IMR-90 (cell line): ENCODE results near the gene ACLY. TPM values are rescaled to one million over a fixed set of nuclear protein-coding genes. Genes with fewer than 3 reads are reported as not detected.

Experiments
- ATAC-seq: fragments of 200-7000 bp; cut with Tn5 transposase; 2 replicates; pipeline ENCODE4 v1.9.1; 2020; ENCODE audit warnings: low read depth, mild to moderate bottlenecking, moderate library complexity
- BruUV-seq: library from RNA; stranded (reverse); fragments of 400-500 nt; replicated peaks from 2 replicates; lab custom pipeline; 2021; lab: Mats Ljungman, UMichigan
- CTCF ChIA-PET: fragments of 300-600 bp; formaldehyde crosslinking; extraction: SDS; loops from one replicate; lab custom pipeline; 2021; ENCODE audit warnings: antibody characterized with exemption; lab: Yijun Ruan, JAX
- POLR2A ChIA-PET: fragments of 300-600 bp; sonication (Branson Sonifier 250); formaldehyde crosslinking; loops from one replicate; lab custom pipeline; 2022; ENCODE audit warnings: antibody characterized with exemption; ENCODE audit not compliant: unreplicated experiment; lab: Charles Lee
- DNase-seq: peaks from one replicate; pipeline ENCODE4 v3.0.0; 2013
- H2AFZ ChIP-seq: replicated peaks from 2 replicates; pipeline ENCODE3; 2013; ENCODE audit warnings: low read length, mild to moderate bottlenecking; ENCODE audit not compliant: poor library complexity
- H2AK5ac ChIP-seq: 2 replicates; pipeline ENCODE4 v1.6.1; 2013; ENCODE audit warnings: low read depth, low read length, inconsistent platforms
- H2AK9ac ChIP-seq: replicated peaks from 2 replicates; pipeline ENCODE3; 2013; ENCODE audit warnings: mild to moderate bottlenecking, low read depth, low read length, moderate library complexity; ENCODE audit not compliant: poor library complexity
- H2BK120ac ChIP-seq: 2 replicates; pipeline ENCODE4 v1.6.1; 2013; ENCODE audit warnings: low read depth, low read length, inconsistent platforms
- H2BK15ac ChIP-seq: 3 replicates; pipeline ENCODE4 v1.6.1; 2013; ENCODE audit warnings: low read depth, low read length, inconsistent platforms
- H2BK20ac ChIP-seq: 2 replicates; pipeline ENCODE4 v1.6.1; 2013; ENCODE audit warnings: low read depth, mild to moderate bottlenecking, inconsistent platforms, low read length, moderate library complexity
- H2BK5ac ChIP-seq: 2 replicates; pipeline ENCODE4 v1.6.1; 2013; ENCODE audit warnings: mild to moderate bottlenecking, low read depth, low read length, inconsistent platforms; ENCODE audit not compliant: poor library complexity, severe bottlenecking
- H3K14ac ChIP-seq: replicated peaks from 2 replicates; pipeline ENCODE4 v1.6.1; 2013; ENCODE audit warnings: low read depth, low read length, inconsistent platforms
- H3K18ac ChIP-seq: 2 replicates; pipeline ENCODE4 v1.6.1; 2013; ENCODE audit warnings: low read depth, low read length, control low read depth
- H3K23ac ChIP-seq: 2 replicates; pipeline ENCODE4 v1.6.1; 2013; ENCODE audit warnings: low read depth, low read length, inconsistent platforms
- H3K27ac ChIP-seq: 2 replicates; pipeline ENCODE4 v1.5.1; 2013; ENCODE audit warnings: mild to moderate bottlenecking, control low read depth, low read length; ENCODE audit not compliant: insufficient read depth
- H3K27me3 ChIP-seq: 2 replicates; pipeline ENCODE4 v1.6.1; 2013; ENCODE audit warnings: low read length; ENCODE audit not compliant: control insufficient read depth, insufficient read depth
- H3K36me3 ChIP-seq: 2 replicates; pipeline ENCODE4 v1.6.1; 2013; ENCODE audit warnings: low read length, mixed read lengths; ENCODE audit not compliant: control insufficient read depth, insufficient read depth
- H3K4ac ChIP-seq: 2 replicates; pipeline ENCODE4 v1.6.1; 2013; ENCODE audit warnings: low read depth, low read length, inconsistent platforms
- H3K4me1 ChIP-seq: 2 replicates; pipeline ENCODE4 v1.6.1; 2013; ENCODE audit warnings: low read length, mixed read lengths; ENCODE audit not compliant: control insufficient read depth, insufficient read depth
- H3K4me2 ChIP-seq: 2 replicates; pipeline ENCODE4 v1.6.1; 2013; ENCODE audit warnings: low read depth, mild to moderate bottlenecking, control low read depth, low read length, moderate library complexity
- H3K4me3 ChIP-seq: 2 replicates; pipeline ENCODE4 v1.5.1; 2013; ENCODE audit warnings: low read depth, mild to moderate bottlenecking, control low read depth, low read length, moderate library complexity; ENCODE audit not compliant: insufficient read depth
- H3K56ac ChIP-seq: 2 replicates; pipeline ENCODE4 v1.6.1; 2013; ENCODE audit warnings: low read length, inconsistent platforms; ENCODE audit not compliant: insufficient read depth; ENCODE audit errors: extremely low read depth
- H3K79me1 ChIP-seq, 2 experiments: 2 replicates each; pipeline ENCODE4 v1.6.1; 2013; ENCODE audit warnings: low read length in 2 of 2, inconsistent platforms in 1 of 2, low read depth in 1 of 2
- H3K9ac ChIP-seq: 2 replicates; pipeline ENCODE4 v1.6.1; 2013; ENCODE audit warnings: low read depth, low read length, control low read depth
- H3K9me1 ChIP-seq: 2 replicates; pipeline ENCODE4 v1.6.1; 2013; ENCODE audit warnings: low read length, inconsistent platforms; ENCODE audit not compliant: insufficient read depth
- H3K9me3 ChIP-seq: 2 replicates; pipeline ENCODE4 v1.6.1; 2013; ENCODE audit warnings: low read length; ENCODE audit not compliant: control insufficient read depth, insufficient read depth
- H4K20me1 ChIP-seq: 2 replicates; pipeline ENCODE4 v1.6.1; 2013; ENCODE audit warnings: low read length, inconsistent platforms; ENCODE audit not compliant: insufficient read depth
- H4K5ac ChIP-seq: 2 replicates; pipeline ENCODE4 v1.6.1; 2013; ENCODE audit warnings: mild to moderate bottlenecking, low read depth, low read length, control low read depth
- H4K8ac ChIP-seq, 2 experiments: 2 replicates each; pipeline ENCODE4 v1.6.1; 2013; ENCODE audit warnings: low read depth in 2 of 2, low read length in 2 of 2, control low read depth in 1 of 2, inconsistent platforms in 1 of 2
- H4K91ac ChIP-seq: 2 replicates; pipeline ENCODE4 v1.6.1; 2013; ENCODE audit warnings: low read depth, low read length, inconsistent platforms; ENCODE audit not compliant: insufficient read depth
- BHLHE40 ChIP-seq: fragments of 150-350 bp; IDR thresholded peaks from 2 replicates; pipeline ENCODE4 v1.6.1; 2016; ENCODE audit warnings: mild to moderate bottlenecking, low read depth, low read length
- FOS ChIP-seq: fragments of 150-350 bp; IDR thresholded peaks from 2 replicates; pipeline ENCODE4 v1.6.1; 2016; ENCODE audit warnings: low read depth, low read length
- MAFK ChIP-seq: IDR thresholded peaks from 2 replicates; pipeline ENCODE4 v1.6.1; 2012; ENCODE audit warnings: low read depth, low read length, improper control_type of control experiment
- MAZ ChIP-seq: IDR thresholded peaks from 2 replicates; pipeline ENCODE4 v1.6.1; 2012; ENCODE audit warnings: low read depth, mild to moderate bottlenecking, low read length, improper control_type of control experiment, moderate library complexity, borderline replicate concordance
- MXI1 ChIP-seq: IDR thresholded peaks from 2 replicates; pipeline ENCODE4 v1.6.1; 2012; ENCODE audit warnings: low read depth, mild to moderate bottlenecking, low read length, moderate library complexity, borderline replicate concordance
- NFE2L2 ChIP-seq: fragments of 150-350 bp; IDR thresholded peaks from 2 replicates; pipeline ENCODE4 v1.6.1; 2016; ENCODE audit warnings: low read depth, mild to moderate bottlenecking, low read length
- POLR2A ChIP-seq: IDR thresholded peaks from 2 replicates; pipeline ENCODE4 v1.6.1; 2012; ENCODE audit warnings: mild to moderate bottlenecking, low read depth, low read length
- RAD21 ChIP-seq: IDR thresholded peaks from 2 replicates; pipeline ENCODE4 v1.6.1; 2012; ENCODE audit warnings: low read length, improper control_type of control experiment
- RCOR1 ChIP-seq: IDR thresholded peaks from 2 replicates; pipeline ENCODE4 v1.6.1; 2012; ENCODE audit warnings: mild to moderate bottlenecking, low read length, improper control_type of control experiment; ENCODE audit not compliant: insufficient replicate concordance
- RFX5 ChIP-seq: IDR thresholded peaks from 2 replicates; pipeline ENCODE4 v1.8.0; 2012; ENCODE audit warnings: low read depth, mild to moderate bottlenecking, low read length, moderate library complexity
- SMC3 ChIP-seq: fragments of 150-350 bp; IDR thresholded peaks from 2 replicates; pipeline ENCODE4 v1.6.1; 2016; ENCODE audit warnings: low read depth, mild to moderate bottlenecking, antibody characterized with exemption, low read length, moderate library complexity
- WGBS, 2 experiments: methylation state at CpG; one replicate each; pipeline versions ENCODE4 v1.1.5 to v1.1.7; 2013; ENCODE audit warnings: missing lambda C conversion rate in 2 of 2; ENCODE audit not compliant: insufficient read length in 1 of 2; ENCODE audit errors: extremely low coverage in 2 of 2; 5-methylcytosine and 5-hydroxymethylcytosine counted together
- dilution Hi-C: fragments of 300-500 bp; cut with HindIII; formaldehyde crosslinking; loops from one replicate; pipeline ENCODE4 v1.14.3; 2018; ENCODE audit warnings: low sequenced_read_pairs; ENCODE audit not compliant: unreplicated experiment
- in situ Hi-C: fragments of 300-500 bp; cut with MboI; formaldehyde crosslinking; loops from 3 replicates; pipeline ENCODE4 v1.14.3; 2019; ENCODE audit warnings: low sequenced_read_pairs, inconsistent platforms, mixed read lengths
- intact Hi-C: fragments of 100-400 bp; cut with micrococcal nuclease; formaldehyde crosslinking; loops from 2 replicates; pipeline ENCODE4 v1.10.0; 2022
- polyA plus RNA-seq, 3 experiments: library from polyadenylated mRNA; depleted of rRNA; stranded (reverse); fragments of >200 nt; gene quantifications; 2 replicates each; pipeline ENCODE4 v1.2.3, GENCODE V29; 2012; ENCODE audit warnings: low replicate concordance in 1 of 3
- total RNA-seq: library from RNA; depleted of rRNA; stranded (reverse); fragments of >200 nt; gene quantifications from 2 replicates; pipeline ENCODE4 v1.2.3, GENCODE V29; 2012
- TF ChIP-seq, protein P1 (sequence below): fragments of 150-350 bp; IDR thresholded peaks from 2 replicates; pipeline ENCODE4 v1.6.1; 2017; ENCODE audit warnings: mild to moderate bottlenecking, antibody characterized with exemption, low read length, low read depth
- TF ChIP-seq, protein P2 (sequence below): conservative IDR thresholded peaks from 2 replicates; pipeline ENCODE4 v1.5.1; 2012; ENCODE audit warnings: mild to moderate bottlenecking, low read depth, low read length, improper control_type of control experiment

ACLY gene
- total and polyA plus RNA-seq, 2 of the 4 experiments (the other 2 are of a cell fraction), result 167 to 230 TPM

GRCh38 chr17:41882756-41883155 lies 36.0 kb downstream of the ACLY start:
- Histone ChIP-seq H3K9me3 (no peaks in the 10 kb centered on the region), H4K20me1 (no peaks in the 10 kb centered on the region; the same call in none of the 2 replicates), H2AK5ac (no peak overlapping the region), H2BK120ac (no peak overlapping the region), H3K9ac (no peak overlapping the region), H3K79me1 (peaks cover 32 to 67% of the 10 kb centered on the region in 2 experiments), H3K4me1 (no peaks in the 10 kb centered on the region), H2AFZ (no peak overlapping the region), H2BK15ac (no peak overlapping the region), H3K56ac (no peak overlapping the region), H3K23ac (no peak overlapping the region), H3K27ac (no peak overlapping the region), H3K27me3 (no peaks in the 10 kb centered on the region), H3K9me1 (no peaks in the 10 kb centered on the region), H4K8ac (no peak overlapping the region), H2BK20ac (no peak overlapping the region), H4K91ac (no peak overlapping the region), H3K18ac (no peak overlapping the region), H3K36me3 (peaks cover 78% of the 10 kb centered on the region), H3K4me3 (no peak overlapping the region), H2BK5ac (no peak overlapping the region), H3K14ac (no peak overlapping the region), H3K4ac (no peak overlapping the region), H2AK9ac (no peak overlapping the region), H4K5ac (no peak overlapping the region), H3K4me2 (no peak overlapping the region)
- 100% methylated on average over 3 of the region's 6 CpGs; no CpG with 5 or more reads in 1 of the 2 experiments for WGBS, 2 experiments
- no peak for DNase-seq
- ChIA-PET POLR2A (no interaction called here), CTCF (no interaction called here)
- TF ChIP-seq MXI1, result no peak
- TF ChIP-seq SMC3, result no peak
- no peak for TF ChIP-seq RFX5
- TF ChIP-seq NFE2L2, result no peak
- no peak for TF ChIP-seq MAZ
- TF ChIP-seq FOS, result no peak
- TF ChIP-seq POLR2A, result no peak
- TF ChIP-seq RCOR1, result no peak
- no peak for TF ChIP-seq RAD21
- TF ChIP-seq MAFK, result no peak
- no peak for TF ChIP-seq BHLHE40
- TF ChIP-seq, protein P1, sequence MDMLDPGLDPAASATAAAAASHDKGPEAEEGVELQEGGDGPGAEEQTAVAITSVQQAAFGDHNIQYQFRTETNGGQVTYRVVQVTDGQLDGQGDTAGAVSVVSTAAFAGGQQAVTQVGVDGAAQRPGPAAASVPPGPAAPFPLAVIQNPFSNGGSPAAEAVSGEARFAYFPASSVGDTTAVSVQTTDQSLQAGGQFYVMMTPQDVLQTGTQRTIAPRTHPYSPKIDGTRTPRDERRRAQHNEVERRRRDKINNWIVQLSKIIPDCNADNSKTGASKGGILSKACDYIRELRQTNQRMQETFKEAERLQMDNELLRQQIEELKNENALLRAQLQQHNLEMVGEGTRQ, result no peak
- TF ChIP-seq, protein P2, sequence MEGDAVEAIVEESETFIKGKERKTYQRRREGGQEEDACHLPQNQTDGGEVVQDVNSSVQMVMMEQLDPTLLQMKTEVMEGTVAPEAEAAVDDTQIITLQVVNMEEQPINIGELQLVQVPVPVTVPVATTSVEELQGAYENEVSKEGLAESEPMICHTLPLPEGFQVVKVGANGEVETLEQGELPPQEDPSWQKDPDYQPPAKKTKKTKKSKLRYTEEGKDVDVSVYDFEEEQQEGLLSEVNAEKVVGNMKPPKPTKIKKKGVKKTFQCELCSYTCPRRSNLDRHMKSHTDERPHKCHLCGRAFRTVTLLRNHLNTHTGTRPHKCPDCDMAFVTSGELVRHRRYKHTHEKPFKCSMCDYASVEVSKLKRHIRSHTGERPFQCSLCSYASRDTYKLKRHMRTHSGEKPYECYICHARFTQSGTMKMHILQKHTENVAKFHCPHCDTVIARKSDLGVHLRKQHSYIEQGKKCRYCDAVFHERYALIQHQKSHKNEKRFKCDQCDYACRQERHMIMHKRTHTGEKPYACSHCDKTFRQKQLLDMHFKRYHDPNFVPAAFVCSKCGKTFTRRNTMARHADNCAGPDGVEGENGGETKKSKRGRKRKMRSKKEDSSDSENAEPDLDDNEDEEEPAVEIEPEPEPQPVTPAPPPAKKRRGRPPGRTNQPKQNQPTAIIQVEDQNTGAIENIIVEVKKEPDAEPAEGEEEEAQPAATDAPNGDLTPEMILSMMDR, result no peak
- ATAC-seq, result no peak
- BruUV-seq, result no TSS peak
- intact Hi-C loops (no loop called here), in situ Hi-C loops (no loop called here), dilution Hi-C loops (no loop called here)
